Mammary epithelial cell (primary cell): ENCODE results near the gene DAB2IP.

Experiments used
- CTCF ChIP-seq, 2 donors: IDR thresholded peaks in 1 of 2; conservative IDR thresholded peaks in 1 of 2; 2 replicates each; pipeline ENCODE4 v1.5.1; 2011 to 2012; ENCODE audit warnings: inconsistent platforms in 2 of 2, low read length in 2 of 2, mild to moderate bottlenecking in 2 of 2, control low read depth in 1 of 2, low read depth in 1 of 2; ENCODE audit not compliant: insufficient read depth in 1 of 2; ENCODE audit errors: extremely low read depth in 1 of 2
- EZH2 ChIP-seq: IDR thresholded peaks from 2 replicates; pipeline ENCODE4 v1.6.1; 2012; ENCODE audit warnings: low read length, inconsistent platforms, borderline replicate concordance

- TF ChIP-seq CTCF (conservative IDR thresholded peaks at IDR 0.05 in 1 of 2, IDR thresholded peaks at IDR 0.05 in 1 of 2; ENCODE audit: extremely low read depth in 1 of 2, insufficient read depth in 1 of 2, low read depth in 1 of 2, low read length in 2 of 2) (no peak), EZH2 (no peak)
Measured at GRCh38 chr9:121815084-121815483, 163.7 kb downstream of the DAB2IP start.
